ENCODE results near the gene KIR3DL2.
"Not testable (repeated sequence)": the region's sequence is repeated elsewhere in the genome, so short reads cannot be mapped to it uniquely, and the experiment has no call there.

KIR3DL2 gene

GRCh38 chr19:54832496-54832895 is 17.7 kb upstream of the KIR3DL2 start, which contains the start of gene KIR2DS4:
KIR2DS4 (plus strand) TSS chr19:54832676.
- not testable (repeated sequence) for H3K4me1 ChIP-seq (ENCODE audit: control insufficient read depth, insufficient read depth, low read length); H3K27me3 ChIP-seq (ENCODE audit: control insufficient read depth, insufficient read depth, low read length); H3K36me3 ChIP-seq (ENCODE audit: control insufficient read depth, insufficient read depth, low read length); H3K9ac ChIP-seq (ENCODE audit: low read length); H3K9me3 ChIP-seq (ENCODE audit: control insufficient read depth, low read length); H3K4me3 ChIP-seq (ENCODE audit: low read length)

DNA sequence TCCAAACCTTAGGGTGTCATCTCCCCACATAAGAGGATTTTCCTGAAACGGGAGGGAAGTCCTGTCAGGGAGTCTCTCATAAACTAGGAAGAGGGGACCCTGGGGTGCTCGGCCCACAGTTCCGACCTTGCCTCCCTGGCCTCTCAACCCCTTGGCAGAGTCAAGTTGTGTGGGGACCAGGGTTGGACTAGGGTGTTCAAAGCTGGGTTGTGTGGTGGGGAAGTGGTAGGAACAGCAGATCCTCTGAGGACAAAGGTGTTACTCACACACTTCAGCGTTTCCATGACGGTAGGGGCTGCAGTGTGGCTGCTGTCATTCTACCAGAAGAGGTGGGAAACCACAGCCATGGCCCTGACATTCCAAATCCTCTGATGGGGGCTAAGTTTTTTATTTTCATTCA is 15.1 kb upstream of the KIR3DL2 start:
- H3K27me3 ChIP-seq (ENCODE audit: control insufficient read depth, insufficient read depth, low read length); H3K4me1 ChIP-seq (ENCODE audit: control insufficient read depth, insufficient read depth, low read length); H3K9ac ChIP-seq (ENCODE audit: low read length); H3K4me3 ChIP-seq (ENCODE audit: low read length); H3K9me3 ChIP-seq (ENCODE audit: control insufficient read depth, low read length); H3K36me3 ChIP-seq (ENCODE audit: control insufficient read depth, insufficient read depth, low read length): not testable (repeated sequence)

- H3K9ac ChIP-seq (ENCODE audit: low read length); H3K36me3 ChIP-seq (ENCODE audit: control insufficient read depth, insufficient read depth, low read length); H3K9me3 ChIP-seq (ENCODE audit: control insufficient read depth, low read length); H3K4me1 ChIP-seq (ENCODE audit: control insufficient read depth, insufficient read depth, low read length); H3K27me3 ChIP-seq (ENCODE audit: control insufficient read depth, insufficient read depth, low read length); H3K4me3 ChIP-seq (ENCODE audit: low read length): not testable (repeated sequence)
Observed at GRCh38 chr19:54837522-54837921, 12.7 kb upstream of the KIR3DL2 start.

- H3K4me3 ChIP-seq (ENCODE audit: low read length); H3K4me1 ChIP-seq (ENCODE audit: control insufficient read depth, insufficient read depth, low read length); H3K9ac ChIP-seq (ENCODE audit: low read length); H3K9me3 ChIP-seq (ENCODE audit: control insufficient read depth, low read length); H3K27me3 ChIP-seq (ENCODE audit: control insufficient read depth, insufficient read depth, low read length); H3K36me3 ChIP-seq (ENCODE audit: control insufficient read depth, insufficient read depth, low read length): not testable (repeated sequence)
Observed at GRCh38 chr19:54843171-54843570, 7.1 kb upstream of the KIR3DL2 start.

DNA sequence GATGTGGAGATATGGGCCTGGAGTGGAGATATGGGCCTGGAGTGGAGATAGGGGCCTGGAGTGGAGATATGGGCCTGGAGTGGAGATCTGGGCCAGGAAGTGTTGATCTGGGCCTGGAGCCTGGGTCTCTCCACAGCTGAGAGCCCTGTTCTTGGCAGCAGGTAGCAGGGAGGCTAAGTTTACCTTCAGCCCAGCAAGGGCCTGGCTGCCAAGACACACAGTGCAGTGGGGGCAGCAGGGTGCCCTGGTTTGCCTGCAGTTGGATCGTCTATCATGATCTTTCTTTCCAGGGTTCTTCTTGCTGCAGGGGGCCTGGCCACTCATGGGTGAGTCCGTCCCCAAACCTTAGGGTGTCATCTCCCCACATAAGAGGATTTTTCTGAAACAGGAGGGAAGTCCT is 687 bp downstream of the KIR3DL2 start:
- no peaks in the 10 kb centered on the region for H3K4me1 ChIP-seq (ENCODE audit: control insufficient read depth, insufficient read depth, low read length)
- H3K36me3 ChIP-seq (ENCODE audit: control insufficient read depth, insufficient read depth, low read length), result no peaks in the 10 kb centered on the region
- H3K4me3 ChIP-seq (ENCODE audit: low read length), result no peak overlapping the region
- H3K9ac ChIP-seq (ENCODE audit: low read length), result no peak overlapping the region
- no peaks in the 10 kb centered on the region for H3K27me3 ChIP-seq (ENCODE audit: control insufficient read depth, insufficient read depth, low read length)
- H3K9me3 ChIP-seq (ENCODE audit: control insufficient read depth, low read length), result no peaks in the 10 kb centered on the region

DNA sequence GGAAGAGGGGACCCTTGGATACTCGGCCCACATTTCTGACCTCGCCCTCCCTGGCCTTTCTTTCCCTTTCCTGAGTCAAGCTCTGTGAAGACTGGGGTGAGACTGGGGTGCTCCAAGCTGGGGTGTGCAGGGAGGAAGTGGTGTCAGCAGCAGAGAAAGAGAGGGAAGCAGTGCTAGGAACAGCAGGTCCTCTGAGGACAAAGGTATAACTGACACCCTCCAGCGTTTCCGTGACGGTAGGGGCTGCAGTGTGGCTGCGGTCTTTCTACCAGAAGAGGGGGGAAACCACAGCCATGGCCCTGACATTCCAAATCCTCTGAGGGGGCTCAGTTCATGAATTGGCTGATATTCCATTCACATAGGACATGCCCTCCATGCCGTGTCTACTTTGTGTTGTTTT is 1.1 kb downstream of the KIR3DL2 start:
- Histone ChIP-seq H3K36me3 (ENCODE audit: control insufficient read depth, insufficient read depth, low read length) (no peaks in the 10 kb centered on the region), H3K9ac (ENCODE audit: low read length) (no peak overlapping the region), H3K27me3 (ENCODE audit: control insufficient read depth, insufficient read depth, low read length) (no peaks in the 10 kb centered on the region), H3K4me3 (ENCODE audit: low read length) (no peak overlapping the region), H3K9me3 (ENCODE audit: control insufficient read depth, low read length) (no peaks in the 10 kb centered on the region), H3K4me1 (ENCODE audit: control insufficient read depth, insufficient read depth, low read length) (no peaks in the 10 kb centered on the region)

DNA sequence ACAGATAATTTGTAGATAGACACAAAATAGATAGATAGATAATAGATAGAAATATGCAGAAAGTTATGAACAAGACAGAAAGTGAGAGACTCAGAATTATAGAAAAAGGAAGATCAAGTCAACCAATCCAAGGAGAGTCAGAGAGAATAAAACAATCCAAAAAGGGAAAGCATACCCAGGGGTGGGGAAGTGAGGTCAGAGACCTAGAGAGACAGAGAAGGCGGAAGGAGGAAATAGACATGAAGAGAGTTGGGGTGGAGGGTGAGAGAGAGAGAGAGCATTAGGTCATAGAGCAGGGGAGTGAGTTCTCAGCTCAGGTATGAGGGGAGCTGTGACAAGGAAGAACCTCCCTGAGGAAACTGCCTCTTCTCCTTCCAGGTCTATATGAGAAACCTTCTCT is 5.0 kb downstream of the KIR3DL2 start:
- not testable (repeated sequence) for H3K4me3 ChIP-seq (ENCODE audit: low read length); H3K36me3 ChIP-seq (ENCODE audit: control insufficient read depth, insufficient read depth, low read length); H3K9me3 ChIP-seq (ENCODE audit: control insufficient read depth, low read length); H3K4me1 ChIP-seq (ENCODE audit: control insufficient read depth, insufficient read depth, low read length); H3K27me3 ChIP-seq (ENCODE audit: control insufficient read depth, insufficient read depth, low read length); H3K9ac ChIP-seq (ENCODE audit: low read length)

- not testable (repeated sequence) for H3K4me1 ChIP-seq (ENCODE audit: control insufficient read depth, insufficient read depth, low read length)
Observed at GRCh38 chr19:54858476-54858875, 8.2 kb downstream of the KIR3DL2 start.

DNA sequence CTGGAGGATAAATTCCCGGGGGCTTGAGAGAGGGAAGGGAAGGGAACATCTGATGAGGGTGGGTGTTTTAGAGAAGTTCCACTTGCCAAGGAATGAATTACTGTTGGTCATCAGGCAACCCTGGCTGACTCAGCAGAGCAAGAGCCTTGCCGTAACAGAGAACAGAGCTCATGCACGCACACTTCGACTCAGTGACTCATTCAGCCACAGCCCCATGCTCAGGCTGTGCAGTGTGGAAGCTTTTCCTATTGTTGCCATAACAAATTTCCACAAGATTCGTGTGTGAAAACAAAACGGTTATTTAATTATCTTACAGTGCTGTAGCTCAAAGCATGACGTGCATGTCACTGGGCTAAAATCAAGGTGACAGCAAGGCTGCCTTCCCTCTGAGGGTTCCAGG is 9.2 kb downstream of the KIR3DL2 start:
- not testable (repeated sequence) for H3K9ac ChIP-seq (ENCODE audit: low read length); H3K27me3 ChIP-seq (ENCODE audit: control insufficient read depth, insufficient read depth, low read length); H3K4me1 ChIP-seq (ENCODE audit: control insufficient read depth, insufficient read depth, low read length); H3K4me3 ChIP-seq (ENCODE audit: low read length); H3K36me3 ChIP-seq (ENCODE audit: control insufficient read depth, insufficient read depth, low read length); H3K9me3 ChIP-seq (ENCODE audit: control insufficient read depth, low read length)

More at GRCh38 chr19:54858476-54858875, 8.2 kb downstream of the KIR3DL2 start:
- H3K4me3 ChIP-seq (ENCODE audit: low read length); H3K9me3 ChIP-seq (ENCODE audit: control insufficient read depth, low read length); H3K9ac ChIP-seq (ENCODE audit: low read length); H3K36me3 ChIP-seq (ENCODE audit: control insufficient read depth, insufficient read depth, low read length); H3K27me3 ChIP-seq (ENCODE audit: control insufficient read depth, insufficient read depth, low read length): not testable (repeated sequence)

- H3K4me3 ChIP-seq (ENCODE audit: low read length); H3K9ac ChIP-seq (ENCODE audit: low read length); H3K9me3 ChIP-seq (ENCODE audit: control insufficient read depth, low read length); H3K36me3 ChIP-seq (ENCODE audit: control insufficient read depth, insufficient read depth, low read length); H3K27me3 ChIP-seq (ENCODE audit: control insufficient read depth, insufficient read depth, low read length); H3K4me1 ChIP-seq (ENCODE audit: control insufficient read depth, insufficient read depth, low read length): not testable (repeated sequence)
Observed at GRCh38 chr19:54863459-54863858, 13.2 kb downstream of the KIR3DL2 start.

DNA sequence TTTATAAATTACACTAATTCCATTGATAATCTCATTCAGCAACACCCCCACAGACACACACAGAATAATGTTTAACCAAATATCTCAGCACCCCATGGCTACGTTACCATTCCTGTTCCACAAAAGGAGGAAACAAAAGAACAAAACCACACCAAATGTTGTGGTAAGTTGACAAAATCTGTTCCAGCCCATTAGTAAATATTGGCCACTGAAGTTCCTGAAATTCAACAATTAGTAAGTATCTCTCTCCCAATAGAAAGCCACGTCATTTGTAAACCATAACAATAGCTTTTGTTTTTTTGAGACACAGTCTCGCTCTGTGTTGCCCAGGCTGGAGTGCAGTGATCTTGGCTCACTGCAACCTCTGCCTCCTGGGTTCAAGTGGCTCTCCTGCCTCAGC is 21.5 kb downstream of the KIR3DL2 start:
- no peak overlapping the region for H3K9ac ChIP-seq (ENCODE audit: low read length)
- H3K4me1 ChIP-seq (ENCODE audit: control insufficient read depth, insufficient read depth, low read length), result no peaks in the 10 kb centered on the region
- no peaks in the 10 kb centered on the region for H3K36me3 ChIP-seq (ENCODE audit: control insufficient read depth, insufficient read depth, low read length)
- H3K9me3 ChIP-seq (ENCODE audit: control insufficient read depth, low read length), result no peaks in the 10 kb centered on the region
- H3K4me3 ChIP-seq (ENCODE audit: low read length), result no peak overlapping the region
- no peaks in the 10 kb centered on the region for H3K27me3 ChIP-seq (ENCODE audit: control insufficient read depth, insufficient read depth, low read length)

- Histone ChIP-seq H3K4me1 (ENCODE audit: control insufficient read depth, insufficient read depth, low read length) (no peaks in the 10 kb centered on the region), H3K27me3 (ENCODE audit: control insufficient read depth, insufficient read depth, low read length) (no peaks in the 10 kb centered on the region), H3K9me3 (ENCODE audit: control insufficient read depth, low read length) (no peaks in the 10 kb centered on the region), H3K36me3 (ENCODE audit: control insufficient read depth, insufficient read depth, low read length) (no peaks in the 10 kb centered on the region), H3K9ac (ENCODE audit: low read length) (no peak within 1 kb of the TSS), H3K4me3 (ENCODE audit: low read length) (no peak within 1 kb of the TSS)
Observed at GRCh38 chr19:54873990-54874389, 23.7 kb downstream of the KIR3DL2 start, which contains the start of gene FCAR. FCAR (plus strand) TSS chr19:54874235; CDS start chr19:54874290, 55 bp downstream.

DNA sequence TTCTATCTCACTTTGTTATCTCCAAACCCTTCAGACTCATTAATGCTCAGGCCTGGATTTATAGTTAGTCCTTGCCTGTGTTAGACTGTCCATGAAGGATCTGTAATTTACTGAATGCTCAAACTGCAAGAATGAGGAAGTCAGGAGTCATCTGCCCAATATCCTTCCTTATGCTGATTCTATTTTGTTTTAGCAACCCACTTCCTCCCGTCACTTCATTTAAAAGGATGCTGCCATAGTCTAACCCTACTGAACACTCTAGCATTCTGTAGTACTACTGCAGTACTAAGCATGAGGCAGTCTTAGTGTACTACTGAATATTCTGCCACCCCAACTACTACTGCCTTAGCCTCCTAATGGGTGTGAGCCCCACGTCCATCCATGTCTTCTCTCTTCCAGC is 25.3 kb downstream of the KIR3DL2 start:
- no peaks in the 10 kb centered on the region for H3K27me3 ChIP-seq (ENCODE audit: control insufficient read depth, insufficient read depth, low read length)

More for the DNA sequence above, 25.3 kb downstream of the KIR3DL2 start:
- no peaks in the 10 kb centered on the region for H3K4me1 ChIP-seq (ENCODE audit: control insufficient read depth, insufficient read depth, low read length)
- no peaks in the 10 kb centered on the region for H3K9me3 ChIP-seq (ENCODE audit: control insufficient read depth, low read length)
- no peaks in the 10 kb centered on the region for H3K36me3 ChIP-seq (ENCODE audit: control insufficient read depth, insufficient read depth, low read length)
- H3K9ac ChIP-seq (ENCODE audit: low read length), result no peak overlapping the region
- H3K4me3 ChIP-seq (ENCODE audit: low read length), result no peak overlapping the region

Data from mucosa of stomach (tissue), 1 donor.